GM12874 (cell line): Measurements from ENCODE around the gene IMMP2L.

Experiments
- CTCF ChIP-seq: IDR thresholded peaks from 2 replicates; pipeline ENCODE4 v1.5.1; 2011; ENCODE audit warnings: low read depth, mild to moderate bottlenecking, control low read depth, low read length, moderate library complexity; ENCODE audit not compliant: insufficient read depth

IMMP2L gene

GRCh38 chr7:111511845-111512244 is 50.4 kb downstream of the IMMP2L start:
- no peak for TF ChIP-seq CTCF

- TF ChIP-seq CTCF: no peak
Observed at GRCh38 chr7:111510584-111511378, 51.5 kb downstream of the IMMP2L start.

GRCh38 chr7:111510062-111510461 is 52.2 kb downstream of the IMMP2L start:
- no peak for TF ChIP-seq CTCF

GRCh38 chr7:111509288-111509687 is 53.0 kb downstream of the IMMP2L start:
- TF ChIP-seq CTCF: no peak

GRCh38 chr7:111508387-111508786 is 53.9 kb downstream of the IMMP2L start:
- TF ChIP-seq CTCF: no peak

GRCh38 chr7:111499027-111499426 is 63.3 kb downstream of the IMMP2L start:
- TF ChIP-seq CTCF: no peak

- TF ChIP-seq CTCF: no peak
Observed at GRCh38 chr7:111498391-111499007, 63.8 kb downstream of the IMMP2L start.
